Lung (tissue), 12 donors: ENCODE results near the gene FMNL1. TPM values are rescaled to one million over a fixed set of nuclear protein-coding genes. Genes with fewer than 3 reads are reported as not detected.

Experiments used
- ATAC-seq: fragments of 200-7000 bp; cut with Tn5 transposase; one replicate; pipeline ENCODE4 v1.9.1; 2020; ENCODE audit warnings: moderate number of reproducible peaks; ENCODE audit not compliant: insufficient read depth, low FRiP score
- DNase-seq, 3 donors: peaks; one replicate each; pipeline ENCODE4 v3.0.0-alpha.2; 2013 to 2017
- H3K27ac ChIP-seq, 2 donors: one replicate each; pipeline ENCODE4 v1.5.1; 2013; ENCODE audit warnings: mild to moderate bottlenecking in 2 of 2, moderate library complexity in 2 of 2, control low read depth in 1 of 2, inconsistent platforms in 1 of 2, low read depth in 1 of 2, low read length in 1 of 2
- H3K27me3 ChIP-seq, 3 donors: one replicate each; pipeline ENCODE4 v1.5.1; 2013; ENCODE audit warnings: low read length in 2 of 3; ENCODE audit not compliant: control insufficient read depth in 3 of 3, insufficient read depth in 3 of 3
- H3K36me3 ChIP-seq, 4 donors: one replicate each; pipeline ENCODE4 v1.5.1; 2013; ENCODE audit warnings: low read length in 4 of 4, mild to moderate bottlenecking in 1 of 4, moderate library complexity in 1 of 4; ENCODE audit not compliant: control insufficient read depth in 4 of 4, insufficient read depth in 4 of 4
- H3K4me1 ChIP-seq, 5 donors: one replicate each; pipeline ENCODE4 v1.5.1; 2013; ENCODE audit warnings: low read length in 5 of 5, mild to moderate bottlenecking in 2 of 5, moderate library complexity in 1 of 5; ENCODE audit not compliant: control insufficient read depth in 5 of 5, insufficient read depth in 5 of 5
- H3K4me3 ChIP-seq: one replicate; pipeline ENCODE4 v1.5.1; 2013; ENCODE audit warnings: mild to moderate bottlenecking, control low read depth, moderate library complexity
- H3K9ac ChIP-seq, 2 donors: one replicate each; pipeline ENCODE4 v1.5.1; 2013; ENCODE audit warnings: low read length in 2 of 2, control low read depth in 1 of 2; ENCODE audit not compliant: insufficient read depth in 1 of 2
- H3K9me3 ChIP-seq, 4 donors: one replicate each; pipeline ENCODE4 v1.5.1; 2013; ENCODE audit warnings: low read length in 3 of 4, mild to moderate bottlenecking in 1 of 4, moderate library complexity in 1 of 4; ENCODE audit not compliant: control insufficient read depth in 4 of 4, insufficient read depth in 3 of 4
- CTCF ChIP-seq: IDR thresholded peaks from 2 replicates; pipeline ENCODE4 v1.5.1; 2012; ENCODE audit warnings: mild to moderate bottlenecking; ENCODE audit errors: control extremely low read depth, extremely low read depth
- WGBS, 2 donors: extraction: QIAGEN DNeasy Blood & Tissue Kit; methylation state at CpG; one replicate each; pipeline ENCODE4 v1.1.7; 2013; 5-methylcytosine and 5-hydroxymethylcytosine counted together
- polyA plus RNA-seq, 2 donors: library from polyadenylated mRNA; stranded (reverse); fragments of 200-250 nt; gene quantifications; one replicate each; pipeline ENCODE4 v1.2.1, GENCODE V29; 2013
- total RNA-seq, 2 donors: library from RNA; depleted of rRNA in 1 of 2; stranded (reverse); fragments of >200 nt in 1 of 2; gene quantifications; one replicate each; pipeline ENCODE4 v1.2.1, GENCODE V29; 2014 to 2021
- donor health status: control.
- donor health status: control.
- donor health status: Bipolar disorder and iron deficiency.
- donor health status: healthy.
- donor health status: DM: yes; HTN: yes; CAD: no.

The FMNL1 gene
- total and polyA plus RNA-seq, 4 donors: 25.0 to 135 (median 56.6) TPM

- TF ChIP-seq CTCF: no peak
- no peak overlapping the region for H3K27ac ChIP-seq
- H3K4me1 ChIP-seq: peaks cover 0 to 6% (median 0%) of the 10 kb centered on the region in 5 donors
- H3K9me3 ChIP-seq: no peaks in the 10 kb centered on the region
- ATAC-seq: no peak
- DNase-seq: no peak
- 85 to 87% methylated on average over 5 of the region's 5 CpGs for WGBS, 2 donors
- H3K27me3 ChIP-seq: peaks cover 0 to 12% (median 6%) of the 10 kb centered on the region in 3 donors
- H3K4me3 ChIP-seq: no peak overlapping the region
- no peak overlapping the region for H3K9ac ChIP-seq
- peaks cover 0 to 24% (median 0%) of the 10 kb centered on the region in 4 donors for H3K36me3 ChIP-seq
These were observed 14.6 kb downstream of the FMNL1 start for GRCh38 chr17:45236282-45236606.

GRCh38 chr17:45237686-45238085, 16.0 kb downstream of the FMNL1 start:
- peaks cover 0 to 6% (median 0%) of the 10 kb centered on the region in 5 donors for H3K4me1 ChIP-seq
- no peak overlapping the region for H3K9ac ChIP-seq
- H3K9me3 ChIP-seq: no peaks in the 10 kb centered on the region
- peaks cover 0 to 19% (median 8%) of the 10 kb centered on the region in 3 donors for H3K27me3 ChIP-seq
- H3K36me3 ChIP-seq: peaks cover 0 to 32% (median 0%) of the 10 kb centered on the region in 4 donors
- TF ChIP-seq CTCF: no peak
- H3K27ac ChIP-seq: no peak overlapping the region
- 81 to 96% methylated on average over 2 of the region's 2 CpGs for WGBS, 2 donors
- ATAC-seq (no peak), DNase-seq (no peak)
- no peak overlapping the region for H3K4me3 ChIP-seq

- peaks cover 0 to 19% (median 9%) of the 10 kb centered on the region in 3 donors for H3K27me3 ChIP-seq
- ATAC-seq (no peak), DNase-seq (no peak)
- TF ChIP-seq CTCF: no peak
- no peak overlapping the region for H3K27ac ChIP-seq
- WGBS, 2 donors: 94 to 97% methylated on average over 7 of the region's 7 CpGs
- peaks cover 0 to 37% (median 0%) of the 10 kb centered on the region in 4 donors for H3K36me3 ChIP-seq
- no peaks in the 10 kb centered on the region for H3K9me3 ChIP-seq
- H3K4me3 ChIP-seq: no peak overlapping the region
- H3K4me1 ChIP-seq: peaks cover 0 to 6% (median 0%) of the 10 kb centered on the region in 5 donors
- no peak overlapping the region for H3K9ac ChIP-seq
These were observed 16.6 kb downstream of the FMNL1 start for GRCh38 chr17:45238155-45238774.
